Measurements from ENCODE around the gene TSHZ2.

Gene TSHZ2

GRCh38 chr20:53163486-53163885, 191.3 kb downstream of the TSHZ2 start:
- no peak for DNase-seq (ENCODE audit: low spot score)

- no peak for DNase-seq (ENCODE audit: low spot score)
Observed at GRCh38 chr20:53164072-53164471, 191.9 kb downstream of the TSHZ2 start.

GRCh38 chr20:53165452-53165851, 193.3 kb downstream of the TSHZ2 start:
- no peak for DNase-seq (ENCODE audit: low spot score)

- no peak for DNase-seq (ENCODE audit: low spot score)
Observed at GRCh38 chr20:53168491-53168890, 196.3 kb downstream of the TSHZ2 start.

GRCh38 chr20:53170196-53170595, 198.0 kb downstream of the TSHZ2 start:
- no peak for DNase-seq (ENCODE audit: low spot score)

GRCh38 chr20:53171065-53171464, 198.9 kb downstream of the TSHZ2 start:
- DNase-seq (ENCODE audit: low spot score), result no peak

GRCh38 chr20:53174454-53174853, 202.3 kb downstream of the TSHZ2 start:
- DNase-seq (ENCODE audit: low spot score), result no peak

- no peak for DNase-seq (ENCODE audit: low spot score)
Observed at GRCh38 chr20:53175135-53175780, 203.1 kb downstream of the TSHZ2 start.

GRCh38 chr20:53176134-53176533, 204.0 kb downstream of the TSHZ2 start:
- no peak for DNase-seq (ENCODE audit: low spot score)

GRCh38 chr20:53177687-53178086, 205.5 kb downstream of the TSHZ2 start:
- DNase-seq (ENCODE audit: low spot score), result no peak

GRCh38 chr20:53179749-53180148, 207.6 kb downstream of the TSHZ2 start:
- DNase-seq (ENCODE audit: low spot score), result no peak

GRCh38 chr20:53180928-53181362, 208.8 kb downstream of the TSHZ2 start:
- no peak for DNase-seq (ENCODE audit: low spot score)

GRCh38 chr20:53181866-53182376, 209.8 kb downstream of the TSHZ2 start:
- no peak for DNase-seq (ENCODE audit: low spot score)

- no peak for DNase-seq (ENCODE audit: low spot score)
Observed at GRCh38 chr20:53183181-53183580, 211.0 kb downstream of the TSHZ2 start.

GRCh38 chr20:53186635-53187034, 214.5 kb downstream of the TSHZ2 start:
- no peak for DNase-seq (ENCODE audit: low spot score)

- DNase-seq (ENCODE audit: low spot score), result no peak
Observed at GRCh38 chr20:53187392-53188068, 215.4 kb downstream of the TSHZ2 start.

GRCh38 chr20:53190225-53190624, 218.1 kb downstream of the TSHZ2 start:
- DNase-seq (ENCODE audit: low spot score), result no peak

GRCh38 chr20:53191957-53192356, 219.8 kb downstream of the TSHZ2 start:
- no peak for DNase-seq (ENCODE audit: low spot score)

GRCh38 chr20:53194306-53195290, 222.4 kb downstream of the TSHZ2 start:
- DNase-seq (ENCODE audit: low spot score), result no peak

- no peak for DNase-seq (ENCODE audit: low spot score)
Observed at GRCh38 chr20:53195876-53196610, 223.9 kb downstream of the TSHZ2 start.

- no peak for DNase-seq (ENCODE audit: low spot score)
Observed at GRCh38 chr20:53201588-53201987, 229.4 kb downstream of the TSHZ2 start.

- DNase-seq (ENCODE audit: low spot score), result no peak
Observed at GRCh38 chr20:53202777-53203176, 230.6 kb downstream of the TSHZ2 start.
